WTC11 (cell line): ENCODE results near the gene ZC3H12A. TPM values are rescaled to one million over a fixed set of nuclear protein-coding genes. Genes with fewer than 3 reads are reported as not detected.

Source experiments
- ATAC-seq: fragments of 200-7000 bp; cut with Tn5 transposase; 2 replicates; pipeline ENCODE4 v1.10.0; 2021; ENCODE audit warnings: mild to moderate bottlenecking, moderate library complexity
- CTCF ChIA-PET: fragments of 300-600 bp; sonication (Branson Sonifier 250); formaldehyde crosslinking; loops from one replicate; lab custom pipeline; 2021; ENCODE audit warnings: antibody characterized with exemption; lab: Charles Lee
- POLR2A ChIA-PET: fragments of 350-600 bp; sonication (Branson Sonifier 250); formaldehyde crosslinking; loops from one replicate; lab custom pipeline; 2021; ENCODE audit warnings: antibody characterized with exemption; lab: Charles Lee
- DNase-seq: peaks from one replicate; pipeline ENCODE4 v3.0.0; 2021; ENCODE audit warnings: low spot score
- H3K27ac Mint-ChIP-seq: 2 replicates; pipeline ENCODE4 v1.8.0; 2021; ENCODE audit warnings: mixed read lengths
- H3K27me3 Mint-ChIP-seq: 2 replicates; pipeline ENCODE4 v1.8.0; 2021; ENCODE audit warnings: low read depth, mild to moderate bottlenecking, moderate library complexity, mixed read lengths
- H3K36me3 Mint-ChIP-seq: 2 replicates; pipeline ENCODE4 v1.8.0; 2021; ENCODE audit warnings: mixed read lengths
- H3K4me1 Mint-ChIP-seq: 2 replicates; pipeline ENCODE4 v1.8.0; 2022; ENCODE audit warnings: mixed read lengths
- H3K4me3 Mint-ChIP-seq: 2 replicates; pipeline ENCODE4 v1.8.0; 2021; ENCODE audit warnings: mild to moderate bottlenecking, moderate library complexity, mixed read lengths
- H3K9me3 Mint-ChIP-seq: 2 replicates; pipeline ENCODE4 v1.8.0; 2021; ENCODE audit warnings: mixed read lengths
- AFF4 ChIP-seq: sonication (generic); formaldehyde crosslinking; IDR thresholded peaks from 2 replicates; pipeline ENCODE4 v1.8.1; 2023; ENCODE audit warnings: mild to moderate bottlenecking, missing genetic modification reagents, borderline replicate concordance
- ATF1 ChIP-seq: sonication (generic); formaldehyde crosslinking; IDR thresholded peaks from 2 replicates; pipeline ENCODE4 v1.8.1; 2023; ENCODE audit warnings: mild to moderate bottlenecking, moderate library complexity, missing genetic modification reagents
- CBFB ChIP-seq: sonication (generic); formaldehyde crosslinking; IDR thresholded peaks from 2 replicates; pipeline ENCODE4 v1.8.1; 2022; ENCODE audit warnings: mild to moderate bottlenecking, low read depth, missing genetic modification reagents
- CREB1 ChIP-seq: sonication (generic); formaldehyde crosslinking; IDR thresholded peaks from 2 replicates; pipeline ENCODE4 v1.8.0; 2023; ENCODE audit warnings: mild to moderate bottlenecking, missing genetic modification reagents
- E2F4 ChIP-seq: sonication (generic); formaldehyde crosslinking; IDR thresholded peaks from 2 replicates; pipeline ENCODE4 v1.8.1; 2022; ENCODE audit warnings: low read depth, mild to moderate bottlenecking, moderate library complexity, missing genetic modification reagents, borderline replicate concordance
- ELF4 ChIP-seq: sonication (generic); formaldehyde crosslinking; IDR thresholded peaks from 2 replicates; pipeline ENCODE4 v1.8.1; 2022; ENCODE audit warnings: low read depth, mild to moderate bottlenecking, moderate library complexity, missing genetic modification reagents
- ETV6 ChIP-seq: sonication (generic); formaldehyde crosslinking; IDR thresholded peaks from 2 replicates; pipeline ENCODE4 v1.8.1; 2022; ENCODE audit warnings: mild to moderate bottlenecking, missing genetic modification reagents
- FOXJ3 ChIP-seq: sonication (generic); formaldehyde crosslinking; IDR thresholded peaks from 2 replicates; pipeline ENCODE4 v1.9.0; 2021; ENCODE audit warnings: missing genetic modification reagents, mild to moderate bottlenecking, borderline replicate concordance
- MYBL2 ChIP-seq: sonication (generic); formaldehyde crosslinking; IDR thresholded peaks from 2 replicates; pipeline ENCODE4 v1.8.1; 2023; ENCODE audit warnings: mild to moderate bottlenecking, moderate library complexity, missing genetic modification reagents
- SOX15 ChIP-seq: fragments of 250-450 bp; sonication (Bioruptor Pico); IDR thresholded peaks from 2 replicates; pipeline ENCODE4 v1.9.0; 2021; ENCODE audit warnings: mild to moderate bottlenecking
- SP1 ChIP-seq: sonication (generic); formaldehyde crosslinking; conservative IDR thresholded peaks from 2 replicates; pipeline ENCODE4 v1.8.1; 2022; ENCODE audit warnings: missing genetic modification reagents
- ZBTB43 ChIP-seq: sonication (generic); formaldehyde crosslinking; IDR thresholded peaks from 2 replicates; pipeline ENCODE4 v1.8.1; 2023; ENCODE audit warnings: mild to moderate bottlenecking, missing genetic modification reagents
- ZNF121 ChIP-seq: sonication (generic); formaldehyde crosslinking; IDR thresholded peaks from 2 replicates; pipeline ENCODE4 v1.8.0; 2023; ENCODE audit warnings: missing genetic modification reagents
- ZNF232 ChIP-seq: sonication (generic); formaldehyde crosslinking; IDR thresholded peaks from 2 replicates; pipeline ENCODE4 v1.8.0; 2022; ENCODE audit warnings: mild to moderate bottlenecking, missing genetic modification reagents
- total RNA-seq: library from RNA; stranded (reverse); gene quantifications from 3 replicates; pipeline ENCODE4 v1.2.3, GENCODE V29; 2021
- TF ChIP-seq, protein P1 (sequence below): sonication (generic); formaldehyde crosslinking; conservative IDR thresholded peaks from 2 replicates; pipeline ENCODE4 v1.8.1; 2022; ENCODE audit warnings: mild to moderate bottlenecking, missing genetic modification reagents
- TF ChIP-seq, protein P2 (sequence below): fragments of 250-450 bp; sonication (Bioruptor Pico); IDR thresholded peaks from 2 replicates; pipeline ENCODE4 v1.8.0; 2021; ENCODE audit warnings: mild to moderate bottlenecking
- TF ChIP-seq, protein P3 (sequence below): sonication (generic); formaldehyde crosslinking; IDR thresholded peaks from 2 replicates; pipeline ENCODE4 v1.8.1; 2023; ENCODE audit warnings: mild to moderate bottlenecking, moderate library complexity, missing genetic modification reagents

Gene ZC3H12A
- total RNA-seq, 1 experiment from 2014 or later, result 10.9 TPM

GRCh38 chr1:37472281-37472680 is 2.1 kb upstream of the ZC3H12A start:
- POLR2A ChIA-PET, result interaction anchor here (0.5 kb wide), 1 partner anchor 182 kb away, joined by 6 read pairs; no protein-coding TSS in a partner anchor
- Mint-ChIP-seq H3K4me1 (peaks cover 41% of the 10 kb centered on the region), H3K4me3 (no peak overlapping the region), H3K9me3 (no peaks in the 10 kb centered on the region), H3K36me3 (no peaks in the 10 kb centered on the region), H3K27ac (no peak overlapping the region), H3K27me3 (peaks cover 23% of the 10 kb centered on the region)
- ATAC-seq (no peak), DNase-seq (no peak)
- TF ChIP-seq SOX15 (CRISPR knock-in tag), result no peak
- CTCF ChIA-PET, result interaction anchor here (1.1 to 3.8 kb wide), 6 partner anchors 13 to 42 kb away, joined by 3 to 23 read pairs (median 10); partner anchors contain the start of gene MEAF6

GRCh38 chr1:37472994-37473393 is 1.4 kb upstream of the ZC3H12A start:
- no peaks in the 10 kb centered on the region for H3K9me3 Mint-ChIP-seq
- no peak for ATAC-seq
- CTCF ChIA-PET, result interaction anchor here (2.1 to 3.8 kb wide), 3 partner anchors 14 to 41 kb away, joined by 10 to 23 read pairs (median 15); partner anchors contain the start of gene MEAF6
- peaks cover 23% of the 10 kb centered on the region for H3K27me3 Mint-ChIP-seq
- POLR2A ChIA-PET, result no interaction called here
- peaks cover 48% of the 10 kb centered on the region for H3K4me1 Mint-ChIP-seq
- H3K36me3 Mint-ChIP-seq, result peaks cover 4% of the 10 kb centered on the region
- TF ChIP-seq ELF4 (no peak), ETV6 (CRISPR knock-in tag) (no peak), FOXJ3 (CRISPR knock-in tag) (no peak), ATF1 (CRISPR knock-in tag) (no peak), AFF4 (CRISPR knock-in tag) (no peak), ZNF232 (CRISPR knock-in tag) (no peak), ZNF121 (no peak), E2F4 (CRISPR knock-in tag) (no peak), MYBL2 (CRISPR knock-in tag) (no peak), CREB1 (no peak), ZBTB43 (CRISPR knock-in tag) (no peak), CBFB (CRISPR knock-in tag) (no peak), SP1 (CRISPR knock-in tag) (no peak)
- TF ChIP-seq, protein P1, sequence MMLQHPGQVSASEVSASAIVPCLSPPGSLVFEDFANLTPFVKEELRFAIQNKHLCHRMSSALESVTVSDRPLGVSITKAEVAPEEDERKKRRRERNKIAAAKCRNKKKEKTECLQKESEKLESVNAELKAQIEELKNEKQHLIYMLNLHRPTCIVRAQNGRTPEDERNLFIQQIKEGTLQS, result no peak
- TF ChIP-seq, protein P2, sequence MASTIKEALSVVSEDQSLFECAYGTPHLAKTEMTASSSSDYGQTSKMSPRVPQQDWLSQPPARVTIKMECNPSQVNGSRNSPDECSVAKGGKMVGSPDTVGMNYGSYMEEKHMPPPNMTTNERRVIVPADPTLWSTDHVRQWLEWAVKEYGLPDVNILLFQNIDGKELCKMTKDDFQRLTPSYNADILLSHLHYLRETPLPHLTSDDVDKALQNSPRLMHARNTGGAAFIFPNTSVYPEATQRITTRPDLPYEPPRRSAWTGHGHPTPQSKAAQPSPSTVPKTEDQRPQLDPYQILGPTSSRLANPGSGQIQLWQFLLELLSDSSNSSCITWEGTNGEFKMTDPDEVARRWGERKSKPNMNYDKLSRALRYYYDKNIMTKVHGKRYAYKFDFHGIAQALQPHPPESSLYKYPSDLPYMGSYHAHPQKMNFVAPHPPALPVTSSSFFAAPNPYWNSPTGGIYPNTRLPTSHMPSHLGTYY (CRISPR knock-in tag), result no peak
- TF ChIP-seq, protein P3, sequence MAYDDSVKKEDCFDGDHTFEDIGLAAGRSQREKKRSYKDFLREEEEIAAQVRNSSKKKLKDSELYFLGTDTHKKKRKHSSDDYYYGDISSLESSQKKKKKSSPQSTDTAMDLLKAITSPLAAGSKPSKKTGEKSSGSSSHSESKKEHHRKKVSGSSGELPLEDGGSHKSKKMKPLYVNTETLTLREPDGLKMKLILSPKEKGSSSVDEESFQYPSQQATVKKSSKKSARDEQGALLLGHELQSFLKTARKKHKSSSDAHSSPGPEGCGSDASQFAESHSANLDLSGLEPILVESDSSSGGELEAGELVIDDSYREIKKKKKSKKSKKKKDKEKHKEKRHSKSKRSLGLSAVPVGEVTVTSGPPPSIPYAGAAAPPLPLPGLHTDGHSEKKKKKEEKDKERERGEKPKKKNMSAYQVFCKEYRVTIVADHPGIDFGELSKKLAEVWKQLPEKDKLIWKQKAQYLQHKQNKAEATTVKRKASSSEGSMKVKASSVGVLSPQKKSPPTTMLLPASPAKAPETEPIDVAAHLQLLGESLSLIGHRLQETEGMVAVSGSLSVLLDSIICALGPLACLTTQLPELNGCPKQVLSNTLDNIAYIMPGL, result no peak
- TF ChIP-seq, all 79 proteins: peak for 0
- H3K4me3 Mint-ChIP-seq, result no peak overlapping the region
- no peak for DNase-seq
- H3K27ac Mint-ChIP-seq, result no peak overlapping the region
